ENCODE data around the gene PHC2.

PHC2 gene

DNA sequence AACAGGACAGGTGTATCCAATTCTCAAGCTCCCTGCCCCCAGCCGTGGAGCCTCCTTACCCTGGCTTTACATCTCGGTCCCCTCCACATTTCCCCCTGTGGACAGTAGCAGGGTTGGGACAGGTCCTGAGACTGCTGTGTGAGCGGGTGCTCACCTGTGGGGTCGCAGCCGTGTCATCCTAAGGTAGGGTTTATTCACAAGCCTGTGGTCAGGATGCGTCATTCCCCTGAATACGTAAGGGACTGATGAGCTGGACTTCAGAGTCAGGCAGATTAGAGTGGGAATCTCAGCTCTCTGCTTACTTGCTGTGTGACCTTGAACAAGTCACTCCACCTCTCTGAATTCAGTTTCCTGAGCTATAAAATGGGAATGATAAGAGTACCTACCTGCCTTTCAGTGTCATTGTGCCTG lies 156.9 kb downstream of the PHC2 start:
- no peak overlapping the region for H3K4me3 ChIP-seq (ENCODE audit: low read length)
- TF ChIP-seq ZNF274 (IDR thresholded peaks at IDR 0.05; ENCODE audit: low read depth, low read length), result no peak

Measured in GM08714 (cell line).